AG08395 (cell line): ENCODE results near the gene JPT1.
"Not testable (repeated sequence)": the region's sequence is repeated elsewhere in the genome, so short reads cannot be mapped to it uniquely, and the experiment has no call there.

Experiments
- DNase-seq: peaks from one replicate; pipeline ENCODE4 v3.0.0; 2012; ENCODE audit warnings: mixed read lengths, low spot score

The JPT1 gene, protein sequence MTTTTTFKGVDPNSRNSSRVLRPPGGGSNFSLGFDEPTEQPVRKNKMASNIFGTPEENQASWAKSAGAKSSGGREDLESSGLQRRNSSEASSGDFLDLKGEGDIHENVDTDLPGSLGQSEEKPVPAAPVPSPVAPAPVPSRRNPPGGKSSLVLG

DNA sequence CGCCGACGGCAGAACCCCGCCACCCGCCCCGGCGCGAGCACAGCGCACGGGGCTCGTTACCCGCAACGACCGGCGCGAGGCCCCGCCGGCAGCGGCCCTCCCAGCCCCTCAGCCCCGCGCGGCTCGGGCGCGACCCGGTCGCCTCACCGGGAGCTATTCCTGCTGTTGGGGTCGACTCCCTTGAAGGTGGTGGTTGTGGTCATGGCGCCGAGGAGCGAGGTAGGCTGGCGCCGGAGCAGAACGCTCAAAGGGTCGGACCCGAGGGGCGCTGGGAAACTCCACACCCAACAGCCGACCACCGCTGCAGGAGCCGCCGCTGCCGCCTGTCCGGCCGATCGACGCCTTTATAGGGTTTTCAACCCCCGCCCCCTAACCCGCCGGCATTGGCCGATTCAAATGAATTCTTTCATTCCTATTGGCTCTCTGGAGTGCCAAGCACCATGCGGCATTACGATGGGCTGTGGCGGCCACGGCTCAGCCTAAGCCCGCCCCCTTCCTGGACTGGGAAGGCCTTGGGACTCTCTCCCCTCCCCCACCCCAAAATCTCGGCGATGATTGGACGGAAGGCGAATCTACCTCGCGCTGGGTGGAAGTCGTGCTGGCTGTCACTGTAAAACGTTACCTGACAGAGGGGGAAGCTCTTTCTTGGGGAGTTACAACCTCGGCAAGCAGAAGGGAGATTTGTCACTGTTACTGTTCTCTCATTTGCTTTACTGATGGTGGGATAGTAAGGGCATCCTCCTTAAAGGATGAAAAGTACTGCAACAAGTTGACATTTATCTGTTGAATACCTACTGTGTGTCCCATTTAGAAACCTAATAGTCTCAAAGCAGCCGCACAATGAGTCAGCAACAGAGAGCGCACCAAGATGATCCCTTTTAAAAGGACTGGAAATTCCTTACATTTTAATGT, at the start of gene JPT1:
JPT1 (minus strand) TSS at position 318 of the 912 bp plus-strand sequence; CDS start at position 203, 115 bp downstream.
- peak; percentile 99 for DNase-seq

DNA sequence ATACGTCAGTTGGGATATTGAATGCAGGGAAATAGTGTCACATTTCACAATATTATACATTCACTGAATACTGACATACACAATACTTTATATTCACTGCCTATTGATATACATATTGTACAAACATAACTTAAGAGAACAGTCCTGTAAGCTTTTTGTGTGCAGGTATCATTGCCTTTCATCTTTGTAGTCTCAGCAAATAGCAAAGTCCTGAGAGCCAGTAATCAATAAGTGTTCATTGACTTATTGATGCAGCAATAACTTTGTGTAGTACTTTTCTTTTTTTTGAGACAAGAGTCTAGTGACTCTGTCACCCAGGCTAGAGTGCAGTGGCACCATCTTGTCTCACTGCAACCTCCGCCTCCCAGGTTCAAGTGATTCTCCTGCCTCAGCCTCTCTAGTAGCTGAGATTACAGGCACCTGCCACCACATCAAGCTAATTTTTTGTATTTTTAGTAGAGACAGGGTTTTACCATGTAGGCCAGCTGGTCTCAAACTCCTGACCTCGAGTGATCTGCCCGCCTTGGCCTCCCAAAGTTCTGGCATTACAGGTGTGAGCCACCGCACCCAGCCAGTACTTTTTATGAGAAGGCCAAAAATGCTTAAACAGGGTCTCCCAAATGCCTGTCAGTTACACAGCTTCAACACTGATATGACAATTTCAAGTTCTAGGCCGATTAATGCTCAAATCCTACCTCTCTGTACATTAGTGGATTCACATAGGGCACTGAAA, 45.7 kb upstream of the JPT1 start:
- DNase-seq, result no peak

DNA sequence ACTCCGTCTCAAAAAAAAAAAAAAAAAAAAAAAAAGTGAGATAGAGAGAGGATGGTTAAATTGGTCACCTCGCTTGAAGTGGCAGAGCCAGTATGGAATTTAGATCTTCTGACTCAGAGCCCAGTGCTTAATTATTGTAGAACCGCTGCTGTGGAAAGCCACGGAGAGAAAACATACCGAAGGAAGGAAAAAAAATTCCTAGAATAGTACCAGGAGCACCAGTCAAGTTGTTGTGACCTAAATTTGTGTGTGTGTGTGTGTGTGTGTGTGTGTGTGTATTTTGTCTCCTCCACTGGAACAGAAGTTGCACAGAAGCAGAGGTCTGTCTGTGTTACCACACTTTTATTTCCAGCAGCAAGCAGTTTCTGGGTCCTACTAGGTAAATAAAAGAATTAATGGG, 40.6 kb upstream of the JPT1 start:
- DNase-seq, result no peak

DNA sequence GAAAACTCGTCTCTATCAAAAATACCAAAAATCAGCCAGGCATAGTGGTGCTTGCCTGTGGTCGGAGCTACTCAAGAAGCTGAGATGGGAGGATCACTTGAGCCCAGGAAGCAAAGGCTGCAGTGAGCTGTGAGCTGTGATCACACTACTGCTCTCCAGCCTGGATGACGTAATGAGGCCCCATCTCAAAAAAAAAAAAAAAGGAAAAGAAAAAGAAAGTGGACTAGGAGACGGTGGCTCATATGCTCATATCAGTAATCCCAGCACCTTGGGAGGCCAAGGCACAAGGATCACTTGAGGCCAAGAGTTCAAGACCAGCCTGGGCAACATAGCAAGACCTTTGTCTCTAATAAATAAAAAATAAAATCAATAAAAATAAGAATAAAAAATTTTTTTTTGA, 37.3 kb upstream of the JPT1 start:
- DNase-seq, result no peak

DNA sequence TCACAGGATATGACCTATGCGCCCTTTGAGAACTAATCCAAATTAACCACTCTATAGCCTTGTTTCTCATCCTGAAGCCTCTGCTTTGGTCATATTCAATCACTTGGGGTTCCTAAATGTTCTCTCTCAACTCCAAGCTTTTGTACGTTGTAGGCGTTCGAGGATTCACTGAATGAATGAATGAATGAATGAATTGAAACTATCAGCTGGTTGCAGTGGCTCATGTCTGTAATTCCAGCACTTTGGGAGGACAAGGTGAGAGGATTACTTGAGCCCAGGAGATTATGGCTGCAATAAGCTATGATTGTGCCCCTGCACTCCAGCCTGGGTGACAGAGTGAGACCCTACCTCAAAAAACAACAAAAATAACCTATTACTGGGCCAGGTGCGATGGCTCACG, 34.3 kb upstream of the JPT1 start:
- DNase-seq, result no peak

DNA sequence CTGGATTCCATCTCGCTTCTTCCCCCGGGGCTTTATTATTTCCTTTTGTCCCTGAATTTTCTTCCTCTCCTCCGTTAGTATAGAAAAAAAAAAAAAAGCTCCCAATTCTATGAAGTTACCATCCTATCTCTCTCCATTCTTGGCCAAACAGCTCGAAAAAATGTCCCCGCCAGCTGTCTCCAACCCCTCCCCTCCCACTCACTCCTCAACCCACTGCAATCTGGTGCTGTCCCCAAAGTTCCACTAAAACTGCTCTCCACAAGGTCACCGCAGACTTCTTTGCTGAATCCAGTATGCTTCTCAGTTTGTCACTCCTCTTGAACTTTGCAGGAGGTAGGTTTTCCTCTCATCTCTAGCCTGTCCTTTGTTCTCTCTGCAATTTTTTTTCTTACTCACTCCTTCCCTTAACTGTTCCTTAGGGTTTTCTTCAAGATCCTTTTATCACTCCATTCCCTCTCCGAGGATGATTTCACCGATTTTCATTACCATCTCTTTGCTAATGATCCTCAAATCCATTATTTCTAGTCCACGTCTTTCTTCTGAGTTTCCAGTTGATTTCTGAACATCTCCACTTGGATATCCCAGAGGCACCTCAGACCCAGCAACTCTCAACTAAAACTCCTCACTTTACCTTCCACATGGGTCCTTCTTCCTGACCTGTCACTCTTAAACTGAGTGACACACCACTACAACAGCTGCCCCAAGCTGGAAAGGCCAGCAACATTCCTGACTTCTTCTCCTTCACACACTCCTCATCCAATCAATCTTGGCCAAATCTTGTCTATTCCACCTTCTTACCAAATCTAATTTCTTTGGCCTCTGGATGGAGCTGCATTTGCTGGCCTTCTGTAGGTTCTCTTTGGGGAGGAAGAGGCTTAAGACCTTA, 29.9 kb upstream of the JPT1 start:
- DNase-seq, result no peak

DNA sequence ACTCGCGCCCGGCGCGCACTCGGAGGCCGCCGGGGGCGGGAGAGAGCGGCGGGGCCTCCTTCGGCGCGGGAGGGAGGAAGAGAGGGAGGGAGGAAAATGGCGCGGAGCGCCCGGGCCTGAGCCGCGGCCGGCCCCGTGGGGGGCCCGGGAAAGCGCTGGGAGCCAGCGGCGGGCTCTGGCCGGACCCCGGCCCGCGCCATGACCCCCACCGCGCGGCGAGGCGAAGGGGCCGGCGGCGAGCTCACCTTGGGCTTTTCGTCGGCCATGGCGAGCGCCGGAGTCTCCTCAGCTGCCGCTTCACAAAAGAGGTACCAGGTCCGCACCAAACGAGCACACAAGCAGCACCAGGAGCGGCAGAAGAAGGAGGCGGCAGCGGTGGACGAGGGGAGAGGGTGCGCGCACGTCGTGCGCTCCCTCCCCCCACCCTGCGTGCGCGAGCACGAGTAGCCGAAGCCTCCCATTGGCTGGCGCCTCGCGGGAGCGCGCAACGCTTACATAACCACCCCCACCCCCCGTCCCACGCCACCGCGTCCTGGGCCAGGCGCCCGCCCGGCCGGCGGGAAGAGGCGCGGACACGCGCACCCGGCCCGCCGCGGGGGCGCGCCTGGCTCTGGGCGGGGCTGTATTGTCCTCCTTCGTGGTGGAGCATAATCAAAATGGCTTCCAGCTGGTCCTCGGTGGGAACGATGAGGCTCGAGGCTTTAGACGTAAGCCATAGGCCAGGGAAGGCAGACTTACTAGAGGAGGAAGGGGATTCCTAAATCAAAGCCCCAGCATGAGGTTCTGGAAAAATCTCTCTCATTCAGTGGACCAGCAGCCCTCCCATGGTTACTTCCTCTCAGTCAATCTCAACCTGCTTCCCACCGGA, 28.5 kb upstream of the JPT1 start, which contains the start of gene SUMO2:
SUMO2 (minus strand) TSS at position 391 of the 868 bp plus-strand sequence; CDS start at position 266, 125 bp downstream.
- DNase-seq, result peak; percentile 99

DNA sequence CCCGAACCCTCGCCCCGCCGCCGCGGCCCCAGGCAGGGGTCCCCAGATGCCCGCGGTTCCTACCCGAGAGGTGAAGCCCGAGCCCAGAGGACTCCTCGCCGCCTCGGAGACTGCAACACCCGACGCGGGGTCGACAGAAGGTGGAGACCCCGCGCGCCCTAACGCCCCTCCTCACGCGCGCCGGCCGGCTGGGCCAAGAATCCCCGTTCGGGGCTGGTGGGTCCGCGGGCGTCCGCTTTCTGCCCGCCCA, 27.9 kb upstream of the JPT1 start:
- no peak for DNase-seq

DNA sequence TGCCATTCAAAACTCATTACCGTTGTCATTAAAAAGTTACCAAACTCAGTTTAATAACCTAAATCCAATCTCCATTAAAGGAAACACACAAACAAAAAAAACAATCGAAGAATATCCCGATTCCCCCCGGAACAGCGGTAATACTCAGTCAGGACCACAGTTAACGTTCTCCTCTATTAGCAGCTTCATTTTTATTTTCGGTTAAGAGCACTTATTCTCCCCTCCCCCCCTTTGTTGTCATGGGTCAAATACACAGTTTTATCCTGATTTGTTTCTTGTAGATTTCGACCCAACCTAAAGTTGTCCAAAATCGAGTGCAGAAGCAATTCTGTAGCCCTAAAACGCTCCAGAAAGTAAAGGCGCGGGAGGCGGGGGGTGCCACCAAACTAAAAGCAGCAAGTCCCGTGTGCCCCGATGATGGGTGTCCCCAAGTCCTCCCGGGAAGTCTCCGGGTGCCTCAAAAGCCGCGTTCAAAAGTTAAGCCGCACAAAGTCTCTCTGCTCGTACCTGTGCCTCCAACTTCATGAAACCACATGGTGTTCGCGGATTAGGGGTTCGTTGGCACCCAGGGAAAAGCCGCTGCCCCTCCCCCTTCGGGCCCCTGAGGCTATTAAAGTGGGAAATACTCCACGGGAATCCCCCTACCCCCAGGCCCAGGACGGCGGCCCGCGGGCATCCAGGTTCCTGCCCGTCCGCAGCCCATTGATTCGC, 27.5 kb upstream of the JPT1 start:
- no peak for DNase-seq

DNA sequence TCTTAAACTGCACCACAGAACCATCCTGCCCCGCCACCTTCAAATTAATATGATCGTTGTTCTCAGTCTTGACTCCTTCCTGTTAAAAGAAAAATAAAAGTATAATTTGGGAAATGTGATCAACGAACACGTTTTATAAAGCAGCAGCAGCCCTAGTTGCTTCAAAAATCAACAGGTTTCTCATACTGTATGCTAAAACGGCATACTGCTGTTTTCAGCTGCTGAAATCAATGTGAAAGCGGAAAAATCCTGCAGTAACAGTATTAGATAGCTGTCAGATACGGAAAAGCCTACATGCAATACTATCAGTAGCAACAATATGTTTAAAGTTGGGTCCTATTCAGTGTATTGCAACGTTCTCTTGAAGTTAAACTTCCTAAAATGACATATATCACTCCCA, 26.8 kb upstream of the JPT1 start:
- DNase-seq, result no peak

DNA sequence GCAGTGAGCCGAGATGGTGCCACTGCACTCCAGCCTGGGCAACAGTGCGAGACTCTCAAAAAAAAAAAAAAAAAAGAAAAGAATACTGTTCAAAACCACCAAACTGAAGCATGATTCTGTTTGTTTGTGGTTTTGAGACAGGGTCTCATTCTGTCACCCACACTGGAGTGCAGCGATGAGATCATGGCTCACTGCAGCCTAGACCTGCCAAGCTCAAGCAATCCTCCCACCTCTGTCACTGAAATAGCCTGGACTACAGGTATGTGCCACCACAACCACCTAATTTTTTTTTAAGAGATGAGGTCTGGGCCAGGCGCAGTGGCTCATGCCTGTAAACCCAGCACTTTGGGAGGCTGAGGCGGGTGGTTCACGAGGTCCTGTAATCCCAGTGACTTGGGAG, 24.1 kb upstream of the JPT1 start:
- DNase-seq, result no peak

DNA sequence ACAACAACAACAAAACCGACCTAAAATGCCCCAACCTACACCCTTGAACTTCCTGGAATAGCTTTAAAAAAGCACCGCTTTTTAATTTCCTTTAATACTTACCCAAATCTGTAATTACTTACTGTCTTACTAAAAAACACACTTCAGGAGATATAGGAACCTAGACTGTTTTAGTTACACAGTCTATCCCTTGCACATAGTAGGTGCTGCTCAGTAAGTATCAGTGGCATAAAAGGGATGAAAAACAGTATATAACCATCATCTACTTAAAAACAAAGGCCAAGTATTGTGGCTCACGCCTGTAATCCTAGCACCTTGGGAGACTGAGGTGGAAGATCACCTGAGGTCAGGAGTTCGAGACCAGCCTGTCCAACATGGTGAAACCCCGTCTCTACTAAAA, 22.3 kb upstream of the JPT1 start:
- no peak for DNase-seq

DNA sequence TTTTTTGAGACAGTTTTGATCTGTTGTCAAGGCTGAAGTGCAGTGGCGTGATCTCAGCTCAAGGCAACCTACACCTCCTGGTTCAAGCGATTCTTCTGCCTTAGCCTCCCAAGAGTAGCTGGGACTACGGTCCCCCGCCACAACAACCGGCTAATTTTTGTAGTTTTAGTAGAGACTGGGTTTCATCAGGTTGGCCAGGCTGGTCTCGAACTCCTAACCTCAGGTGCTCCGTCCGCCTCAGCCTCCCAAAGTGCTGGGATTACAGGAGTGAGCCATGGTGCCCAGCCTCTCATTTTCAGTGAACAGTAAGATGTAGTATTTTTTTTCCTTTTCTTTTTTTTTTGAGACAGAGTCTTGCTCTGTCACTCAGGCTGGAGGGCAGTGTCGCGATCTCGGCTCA, 20.7 kb upstream of the JPT1 start:
- DNase-seq, result no peak

DNA sequence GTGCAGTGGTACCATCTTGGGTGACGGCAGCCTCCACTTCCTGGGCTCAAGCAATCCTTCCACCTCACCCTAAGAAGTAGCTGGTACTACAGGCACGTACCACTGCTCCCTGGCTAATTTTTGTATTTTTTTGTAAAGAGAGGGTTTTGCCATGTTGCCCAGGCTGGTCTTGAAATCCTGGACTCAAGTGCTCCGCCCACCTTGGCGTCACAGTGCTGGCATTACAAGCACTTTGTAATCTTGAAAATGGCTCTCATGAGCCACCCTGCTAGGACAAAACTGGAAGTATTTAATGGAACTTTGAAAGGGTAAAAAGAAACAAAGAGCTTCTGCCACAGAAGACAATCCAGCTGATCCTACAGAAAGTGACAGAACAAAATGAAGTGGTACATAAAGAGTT, 19.2 kb upstream of the JPT1 start:
- no peak for DNase-seq

DNA sequence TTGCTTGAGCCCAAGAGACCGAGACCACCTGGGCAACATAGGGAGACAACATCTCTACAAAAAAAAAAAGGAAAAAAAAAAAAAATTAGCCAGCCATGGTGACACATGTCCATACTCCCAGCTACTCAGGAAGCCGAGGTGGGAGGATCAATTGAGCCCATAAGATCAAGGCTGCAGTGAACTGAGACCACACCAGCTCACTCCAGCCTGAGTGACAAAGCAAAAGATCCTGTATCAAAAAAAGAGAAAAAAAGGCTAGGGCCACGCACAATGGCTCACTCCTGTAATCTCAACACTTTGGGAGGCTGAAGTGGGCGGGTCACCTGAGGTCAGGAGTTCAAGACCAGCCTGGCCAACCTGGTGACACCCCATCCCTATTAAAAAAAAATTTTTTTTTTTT, 14.7 kb upstream of the JPT1 start:
- no peak for DNase-seq

DNA sequence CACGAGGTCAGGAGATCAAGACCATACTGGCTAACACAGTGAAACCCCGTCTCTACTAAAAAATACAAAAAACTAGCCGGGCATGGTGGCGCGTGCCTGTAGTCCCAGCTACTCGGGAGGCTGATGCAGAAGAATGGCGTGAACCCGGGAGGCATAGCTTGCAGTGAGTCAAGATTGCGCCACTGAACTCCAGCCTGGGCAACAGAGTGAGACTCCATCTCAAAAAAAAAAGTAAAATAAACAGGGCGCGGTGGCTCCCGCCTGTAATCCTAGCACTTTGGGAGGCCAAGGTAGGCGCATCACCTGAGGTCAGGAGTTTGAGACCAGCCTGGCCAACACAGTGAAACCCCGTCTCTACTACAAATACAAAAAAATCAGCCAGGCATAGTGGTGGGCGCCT, 10.3 kb upstream of the JPT1 start:
- not testable (repeated sequence) for DNase-seq

DNA sequence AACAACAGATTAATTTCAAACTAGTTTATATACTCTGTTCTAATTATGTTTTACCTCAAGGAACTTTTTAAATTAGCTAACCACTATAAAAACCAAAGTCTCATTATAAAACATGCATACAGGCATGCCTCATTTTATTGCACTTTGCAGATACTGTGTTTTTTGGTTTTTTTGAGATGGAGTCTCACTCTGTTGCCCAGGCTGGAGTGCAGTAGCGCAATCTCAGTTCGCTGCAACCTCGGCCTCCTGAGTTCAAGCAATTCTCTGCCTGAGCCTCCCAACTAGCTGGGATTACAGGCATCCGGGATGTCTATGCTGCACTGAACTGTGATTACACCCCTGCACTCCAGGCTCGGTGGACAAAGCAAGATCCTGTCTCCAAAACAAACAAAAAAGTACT, 8.8 kb upstream of the JPT1 start:
- DNase-seq, result no peak

DNA sequence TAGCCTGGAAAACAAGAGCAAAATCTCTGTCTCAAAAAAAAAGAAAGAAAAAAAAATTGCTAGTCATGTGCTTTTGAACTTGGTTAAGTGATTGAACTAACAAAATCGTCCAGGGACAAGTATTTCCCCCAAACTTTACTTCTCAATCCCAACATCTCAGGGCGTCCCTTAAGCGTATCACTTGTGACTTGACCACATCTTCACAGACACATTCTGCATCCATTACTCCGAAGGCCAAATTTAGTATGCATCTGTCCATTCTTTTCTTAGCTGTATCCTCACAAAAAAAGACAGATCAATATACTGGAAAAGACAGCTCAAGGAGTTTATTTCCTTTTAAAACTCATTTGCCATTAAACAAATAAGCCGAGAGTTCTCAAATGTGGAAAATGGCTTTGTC, 5.9 kb upstream of the JPT1 start:
- no peak for DNase-seq

DNA sequence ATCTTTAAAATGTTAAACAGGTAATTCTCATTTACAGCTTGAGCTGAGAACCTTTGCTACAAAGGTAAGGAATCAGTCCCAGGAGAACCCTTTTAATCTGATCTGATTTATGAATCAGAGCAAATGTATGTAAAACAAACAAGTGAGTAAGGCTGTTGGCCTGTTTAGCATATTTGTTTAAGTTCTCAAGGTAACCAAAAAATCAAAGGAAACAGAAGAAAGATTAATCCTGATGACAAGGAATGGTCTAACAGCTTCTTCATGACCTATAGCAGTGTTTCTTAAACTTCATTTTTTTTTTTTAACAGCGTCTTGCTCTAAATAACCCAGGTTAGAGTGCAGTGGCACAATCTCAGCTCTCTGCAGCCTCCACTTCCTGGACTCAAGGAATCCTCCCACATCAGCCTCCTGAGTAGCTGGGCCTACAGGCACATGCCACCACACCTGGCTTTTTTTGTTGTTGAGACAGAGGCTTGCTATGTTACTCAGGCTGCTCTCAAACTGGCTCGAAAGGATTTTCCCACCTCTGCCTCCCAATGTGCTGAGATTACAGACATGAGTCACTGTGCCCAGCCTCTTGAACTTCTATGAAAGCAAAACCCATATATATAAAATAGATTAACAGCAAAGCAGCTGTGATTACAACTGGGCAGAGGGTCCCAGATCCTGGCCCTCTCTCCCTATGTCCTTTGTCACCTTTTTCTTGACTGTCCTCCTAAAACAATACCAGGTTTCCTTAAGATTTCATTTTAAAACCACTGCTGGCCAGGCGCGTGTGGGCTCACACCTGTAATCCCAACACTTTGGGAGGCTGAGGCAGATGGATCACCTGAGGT, 5.1 kb upstream of the JPT1 start:
- DNase-seq, result no peak

DNA sequence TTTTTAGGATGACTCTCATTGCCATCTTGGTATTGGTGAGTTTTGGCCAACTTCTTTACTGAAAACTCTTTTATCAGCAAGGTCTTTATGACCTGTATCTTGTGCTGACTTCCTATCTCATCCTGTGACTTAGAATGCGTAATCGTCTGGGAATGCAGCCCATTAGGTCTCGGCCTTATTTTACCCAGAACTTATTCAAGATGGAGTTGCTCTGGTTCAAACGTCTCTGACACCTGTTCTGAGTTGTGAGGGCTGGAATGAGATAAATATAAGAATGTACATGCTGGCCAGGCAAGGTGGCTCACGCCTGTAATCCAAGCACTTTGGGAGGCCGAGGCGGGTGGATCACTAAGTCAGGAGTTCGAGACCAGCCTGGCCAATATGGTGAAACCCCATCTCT, 4.2 kb upstream of the JPT1 start:
- DNase-seq, result not testable (repeated sequence)
